Measurements from ENCODE around the gene APBB1. TPM values are rescaled to one million over a fixed set of nuclear protein-coding genes. Genes with fewer than 3 reads are reported as not detected.

The APBB1 gene
- total RNA-seq, 1 experiment from 2014 or later: 12.4 TPM

DNA sequence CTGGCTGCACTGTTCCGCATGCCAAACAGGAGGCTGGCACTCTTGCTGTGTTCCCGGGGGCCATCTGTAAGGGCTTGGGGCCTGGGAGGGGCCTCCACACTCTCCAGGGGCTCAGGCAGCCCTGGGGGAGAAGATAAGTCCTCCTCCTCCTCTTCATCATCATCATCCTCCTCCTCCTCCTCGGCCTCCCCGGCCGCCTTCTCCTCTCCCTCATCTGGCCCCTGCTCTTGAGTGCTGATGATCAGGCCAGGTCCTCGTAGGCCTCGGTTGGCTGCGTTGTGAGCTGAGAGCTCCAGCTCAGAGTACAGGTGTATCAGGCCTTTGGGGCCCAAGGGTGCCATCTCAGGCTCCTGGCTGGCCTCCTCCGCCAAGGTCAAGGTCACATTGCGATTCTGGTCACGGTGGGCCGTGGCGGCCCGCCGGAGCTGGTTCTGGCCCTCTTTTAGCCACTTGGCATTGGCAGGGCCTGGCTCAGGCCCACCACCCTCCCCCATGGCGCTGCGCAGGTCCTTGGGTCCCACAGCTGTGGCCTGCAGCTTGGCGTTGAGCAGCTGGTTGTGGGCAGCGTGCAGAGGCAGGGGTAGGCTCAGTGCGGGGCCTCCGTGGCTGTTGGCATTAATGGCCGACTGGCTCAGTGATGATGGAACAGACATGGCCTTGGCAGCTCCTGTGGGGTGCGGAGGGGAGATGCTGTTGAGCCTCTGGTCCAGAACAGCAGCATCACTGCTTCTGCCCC, 8.0 kb downstream of the APBB1 start:
- Histone ChIP-seq H3K9me3 (ENCODE audit: control insufficient read depth in 1 of 2, insufficient read depth in 1 of 2, low read depth in 1 of 2, low read length in 2 of 2) (no peaks in the 10 kb centered on the region), H3K4me1 (ENCODE audit: control insufficient read depth in 1 of 2, insufficient read depth in 2 of 2, low read length in 2 of 2) (no peaks in the 10 kb centered on the region), H2AFZ (ENCODE audit: low read depth, low read length, poor library complexity, severe bottlenecking) (no peak overlapping the region), H3K9me2 (ENCODE audit: insufficient read depth) (no peaks in the 10 kb centered on the region), H3K27me3 (ENCODE audit: insufficient read depth, low read length) (no peaks in the 10 kb centered on the region), H3K27ac (ENCODE audit: low read depth, low read length) (no peak overlapping the region), H3K4me3 (replicated peaks in 1 of 2; ENCODE audit: low read depth in 1 of 2, low read length in 2 of 2) (no peak overlapping the region), H3K9ac (ENCODE audit: low read length) (no peak overlapping the region), H3K4me2 (ENCODE audit: low read length) (no peak overlapping the region), H3K79me2 (ENCODE audit: insufficient read depth, low read length) (no peaks in the 10 kb centered on the region), H4K20me1 (ENCODE audit: insufficient read depth) (no peaks in the 10 kb centered on the region), H3K36me3 (ENCODE audit: control insufficient read depth in 1 of 2, insufficient read depth in 2 of 2, low read length in 2 of 2) (no peaks in the 10 kb centered on the region)
- no TSS peak for BruUV-seq (replicated peaks)
- TF ChIP-seq ZBTB33 (IDR thresholded peaks at IDR 0.05; ENCODE audit: extremely low read depth, insufficient replicate concordance, low read length) (no peak), ZNF274 (IDR thresholded peaks at IDR 0.05; ENCODE audit: low read depth, low read length) (no peak), TCF7L2 (IDR thresholded peaks at IDR 0.05; ENCODE audit: borderline replicate concordance, extremely low read depth, insufficient read depth, insufficient read length) (no peak), CBX3 (IDR thresholded peaks at IDR 0.05; ENCODE audit: low read depth) (no peak), EGR1 (IDR thresholded peaks at IDR 0.05; ENCODE audit: low read depth) (no peak), SP1 (IDR thresholded peaks at IDR 0.05; ENCODE audit: low read depth) (no peak), JUND (IDR thresholded peaks at IDR 0.05) (no peak), CEBPB (IDR thresholded peaks at IDR 0.05; ENCODE audit: low read depth) (no peak), EZH2phosphoT487 (IDR thresholded peaks at IDR 0.05; ENCODE audit: borderline replicate concordance) (no peak), EZH2 (IDR thresholded peaks at IDR 0.05) (no peak), ZFX (IDR thresholded peaks at IDR 0.05) (no peak), RAD21 (IDR thresholded peaks at IDR 0.05; ENCODE audit: low read depth) (no peak), FOSL1 (IDR thresholded peaks at IDR 0.05; ENCODE audit: low read depth) (no peak)
- TF ChIP-seq, protein P1, sequence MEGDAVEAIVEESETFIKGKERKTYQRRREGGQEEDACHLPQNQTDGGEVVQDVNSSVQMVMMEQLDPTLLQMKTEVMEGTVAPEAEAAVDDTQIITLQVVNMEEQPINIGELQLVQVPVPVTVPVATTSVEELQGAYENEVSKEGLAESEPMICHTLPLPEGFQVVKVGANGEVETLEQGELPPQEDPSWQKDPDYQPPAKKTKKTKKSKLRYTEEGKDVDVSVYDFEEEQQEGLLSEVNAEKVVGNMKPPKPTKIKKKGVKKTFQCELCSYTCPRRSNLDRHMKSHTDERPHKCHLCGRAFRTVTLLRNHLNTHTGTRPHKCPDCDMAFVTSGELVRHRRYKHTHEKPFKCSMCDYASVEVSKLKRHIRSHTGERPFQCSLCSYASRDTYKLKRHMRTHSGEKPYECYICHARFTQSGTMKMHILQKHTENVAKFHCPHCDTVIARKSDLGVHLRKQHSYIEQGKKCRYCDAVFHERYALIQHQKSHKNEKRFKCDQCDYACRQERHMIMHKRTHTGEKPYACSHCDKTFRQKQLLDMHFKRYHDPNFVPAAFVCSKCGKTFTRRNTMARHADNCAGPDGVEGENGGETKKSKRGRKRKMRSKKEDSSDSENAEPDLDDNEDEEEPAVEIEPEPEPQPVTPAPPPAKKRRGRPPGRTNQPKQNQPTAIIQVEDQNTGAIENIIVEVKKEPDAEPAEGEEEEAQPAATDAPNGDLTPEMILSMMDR (IDR thresholded peaks at IDR 0.05 in 2 of 3, conservative IDR thresholded peaks at IDR 0.05 in 1 of 3; ENCODE audit: borderline replicate concordance in 1 of 3, insufficient read depth in 1 of 3, low read depth in 2 of 3, low read length in 2 of 3): no peak
- TF ChIP-seq, protein P2, sequence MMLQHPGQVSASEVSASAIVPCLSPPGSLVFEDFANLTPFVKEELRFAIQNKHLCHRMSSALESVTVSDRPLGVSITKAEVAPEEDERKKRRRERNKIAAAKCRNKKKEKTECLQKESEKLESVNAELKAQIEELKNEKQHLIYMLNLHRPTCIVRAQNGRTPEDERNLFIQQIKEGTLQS (IDR thresholded peaks at IDR 0.05): no peak
- TF ChIP-seq, protein P3, sequence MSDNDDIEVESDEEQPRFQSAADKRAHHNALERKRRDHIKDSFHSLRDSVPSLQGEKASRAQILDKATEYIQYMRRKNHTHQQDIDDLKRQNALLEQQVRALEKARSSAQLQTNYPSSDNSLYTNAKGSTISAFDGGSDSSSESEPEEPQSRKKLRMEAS (IDR thresholded peaks at IDR 0.05): no peak
- intact Hi-C loops (cut with micrococcal nuclease): no loop called here
- DNase-seq (ENCODE audit: low read depth, low spot score) (no peak), ATAC-seq (no peak)
- RAD21 ChIA-PET (ENCODE audit: low non-redundant PET in 1 of 2, low total read pairs in 2 of 2, uncharacterized antibody in 2 of 2, unreplicated experiment in 2 of 2): no interaction called here
- CTCF ChIA-PET: no interaction called here
- POLR2A ChIA-PET: no interaction called here

Data from HCT116 (cell line).